Superior temporal gyrus (tissue), 1 donor: ENCODE measurements around the gene DDN.
A peak's percentile ranks its signal among the peaks of the same experiment; 100 is the strongest.

Experiments used
- DNase-seq: peaks from one replicate; pipeline ENCODE4 v3.0.0-alpha.2; 2016; ENCODE audit errors: extremely low spot score

Gene DDN

DNA sequence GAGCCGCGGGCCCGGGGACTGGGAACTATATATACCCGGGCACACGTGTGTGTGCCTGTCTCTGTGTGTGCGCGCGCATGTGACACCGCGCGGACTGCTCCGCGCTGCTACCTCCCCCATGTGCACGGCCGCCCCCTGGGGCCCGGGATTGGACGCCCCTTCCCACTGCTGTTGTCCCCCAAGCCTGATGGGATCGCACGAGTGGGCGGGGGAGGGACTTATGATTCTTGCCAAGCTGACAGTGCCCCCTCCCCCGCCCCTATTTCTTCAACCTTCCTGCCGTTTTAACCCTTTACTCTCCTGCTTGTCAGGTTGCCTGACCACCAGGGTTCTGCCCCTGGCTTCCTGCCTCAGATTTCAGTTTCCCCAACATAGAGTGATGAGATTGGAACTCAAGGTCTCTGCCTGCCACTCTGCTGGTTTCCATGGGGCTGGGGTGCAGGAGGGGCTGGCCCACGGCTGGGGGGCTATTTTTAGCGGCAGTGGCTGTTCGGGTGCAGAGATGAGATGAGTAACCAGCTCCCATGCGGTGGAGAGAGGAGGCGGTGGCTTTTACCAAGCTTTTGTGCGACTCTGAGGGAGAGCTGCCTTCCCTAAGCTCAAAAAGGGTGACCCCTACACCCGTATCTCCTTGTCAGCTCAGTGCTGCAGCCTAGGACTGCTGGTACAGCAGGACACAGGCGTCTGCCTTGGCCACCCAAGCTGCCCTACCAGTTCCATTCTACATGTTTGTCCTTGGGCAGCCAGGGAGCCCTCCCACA, at the start of gene DDN:
TSS of gene DDN (minus strand) at position 5 of the 761 bp plus-strand sequence. CDS start 88 bp downstream, outside the sequence.
- peak; percentile 55 for DNase-seq

DNA sequence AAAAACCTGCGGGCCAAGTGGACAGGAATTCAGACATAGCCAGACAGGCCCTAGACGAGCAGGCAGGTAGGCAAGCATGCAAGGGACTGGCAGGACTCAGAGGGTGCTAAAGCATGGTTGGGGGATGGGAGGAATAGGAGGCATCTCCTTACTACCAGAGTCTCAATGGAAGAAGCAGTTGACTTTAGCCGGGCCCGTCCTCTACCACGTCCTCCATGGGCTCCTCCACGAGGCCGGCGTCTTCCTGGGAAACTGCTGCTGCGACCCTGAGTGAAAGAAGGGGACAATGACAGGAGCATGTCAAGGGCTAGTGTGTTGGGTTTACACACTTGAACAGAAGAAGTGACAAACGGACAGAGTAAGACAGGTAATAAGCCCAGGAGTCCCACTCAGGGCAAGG, 49.8 kb upstream of the DDN start:
- no peak for DNase-seq

DNA sequence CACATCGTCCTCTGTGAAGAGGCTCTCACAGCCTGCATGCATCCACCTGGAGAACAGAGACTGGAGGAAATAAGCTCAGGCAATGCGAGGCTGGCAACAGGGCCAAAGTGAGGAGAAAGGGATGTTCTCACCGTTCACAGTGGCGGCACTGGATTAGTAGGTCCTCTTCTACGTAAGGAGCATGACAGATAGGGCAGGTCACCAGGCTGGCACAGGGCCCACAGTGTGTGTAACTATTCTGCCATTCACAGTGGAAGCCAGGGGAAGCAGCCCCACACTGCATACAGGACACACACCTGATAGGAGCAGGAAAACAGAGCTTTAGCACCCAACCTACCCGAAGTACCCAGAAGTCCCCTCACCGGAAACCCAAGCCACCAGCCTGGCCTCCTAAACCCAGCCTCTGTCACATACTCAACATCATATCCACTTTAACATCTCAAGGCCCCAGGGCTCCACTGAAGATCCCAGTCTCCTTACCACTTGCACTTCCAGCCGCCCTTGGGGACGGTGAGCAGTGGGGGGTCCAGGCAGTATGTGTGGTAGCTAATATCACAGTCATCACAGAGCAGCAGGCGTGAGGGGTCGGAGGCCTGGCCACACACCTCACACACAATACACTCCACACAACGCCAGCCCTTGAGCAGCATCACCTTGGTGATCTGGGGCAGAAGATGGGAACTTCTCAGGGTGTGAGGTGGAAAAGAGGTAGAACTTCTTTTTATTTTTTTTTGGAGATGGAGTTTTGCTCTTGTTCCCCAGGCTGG, 47.1 kb upstream of the DDN start:
- no peak for DNase-seq

DNA sequence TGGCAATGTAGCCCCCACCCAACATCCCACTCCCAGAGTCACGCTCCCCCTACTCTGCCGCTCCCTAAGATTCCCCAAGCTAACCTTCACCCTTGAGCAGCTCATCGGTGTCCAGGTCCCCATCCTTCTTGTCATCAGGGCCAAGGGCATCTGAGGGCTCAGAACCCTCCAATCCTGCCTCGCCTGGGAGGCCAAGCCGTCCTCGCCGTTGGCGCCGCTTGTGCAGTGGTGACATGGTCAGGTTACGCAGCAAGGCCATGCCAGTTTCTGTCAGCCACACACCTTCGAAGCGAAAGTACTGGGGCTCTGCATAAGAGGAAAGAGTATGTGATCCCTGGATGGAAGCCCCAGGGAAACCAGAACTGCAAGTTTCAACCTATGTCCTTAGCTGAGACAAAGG, 45.5 kb upstream of the DDN start:
- DNase-seq = no peak

DNA sequence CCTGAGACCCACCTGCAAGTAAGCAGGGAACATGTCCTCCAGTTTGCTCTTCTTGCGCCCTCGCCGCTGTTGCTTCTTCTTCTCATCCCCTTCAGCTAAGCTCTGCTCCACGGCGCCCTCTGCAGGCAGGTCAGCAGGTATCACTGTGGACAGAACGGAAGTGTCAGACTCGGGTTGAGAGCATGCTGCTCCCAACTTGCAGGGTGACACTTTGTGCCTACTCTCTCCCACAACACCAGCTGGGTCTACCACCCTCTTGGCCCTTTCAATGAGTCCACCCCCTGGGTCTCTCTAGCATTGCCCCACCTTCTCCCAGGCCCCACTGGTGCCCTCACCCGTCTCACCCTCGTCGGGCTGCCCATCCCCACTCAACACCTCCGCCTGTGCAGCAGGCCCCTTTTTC, 44.7 kb upstream of the DDN start:
- DNase-seq = peak; percentile 43

DNA sequence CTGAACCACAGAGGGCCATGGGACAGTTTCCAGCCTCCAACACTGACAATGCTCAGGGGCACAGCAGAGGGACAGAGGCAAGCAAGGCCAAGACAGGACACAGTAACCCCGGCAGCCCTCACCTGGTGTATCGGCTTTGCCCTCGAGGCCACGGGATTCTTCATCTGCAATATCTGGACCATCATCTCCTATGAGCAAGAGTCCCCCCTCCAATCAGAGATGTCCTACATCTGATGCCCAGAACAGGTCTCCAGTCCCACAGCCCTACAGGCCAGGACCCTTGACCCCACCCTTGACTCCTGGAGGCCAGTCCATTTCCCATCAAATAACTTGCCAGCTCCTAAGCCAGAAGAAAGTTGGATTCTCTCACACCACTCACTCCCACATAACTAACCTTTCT, 44.1 kb upstream of the DDN start:
- no peak for DNase-seq

DNA sequence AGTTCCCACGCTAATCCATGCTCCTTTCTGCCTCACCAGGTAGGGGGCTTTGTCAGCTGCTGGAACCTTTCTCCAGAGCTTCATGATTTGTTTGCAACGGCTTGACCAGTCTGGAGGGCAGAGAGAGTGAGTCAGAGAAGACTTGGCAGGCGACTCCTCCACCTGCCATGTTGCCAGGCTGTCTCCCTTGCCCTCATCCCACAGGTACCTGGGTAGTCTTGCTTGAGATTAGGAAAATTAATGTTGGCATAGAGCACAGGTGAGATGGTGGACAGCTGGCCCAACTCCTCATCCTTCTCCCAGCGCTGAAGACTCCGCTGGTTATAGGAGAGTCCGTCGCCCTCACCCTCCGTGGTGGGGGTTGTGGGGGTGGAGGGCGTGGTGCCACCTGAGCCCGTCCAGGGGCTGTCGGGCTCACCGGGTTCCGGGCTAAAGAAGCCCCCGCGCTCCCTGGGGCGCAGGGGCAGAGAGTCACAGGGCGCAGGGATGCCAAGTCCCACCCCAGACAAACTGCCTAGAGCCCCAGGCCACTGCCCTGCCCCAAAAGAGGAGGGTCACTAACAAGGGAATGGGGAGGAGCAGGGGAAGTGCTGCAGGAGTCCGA, 42.8 kb upstream of the DDN start:
- DNase-seq = no peak

DNA sequence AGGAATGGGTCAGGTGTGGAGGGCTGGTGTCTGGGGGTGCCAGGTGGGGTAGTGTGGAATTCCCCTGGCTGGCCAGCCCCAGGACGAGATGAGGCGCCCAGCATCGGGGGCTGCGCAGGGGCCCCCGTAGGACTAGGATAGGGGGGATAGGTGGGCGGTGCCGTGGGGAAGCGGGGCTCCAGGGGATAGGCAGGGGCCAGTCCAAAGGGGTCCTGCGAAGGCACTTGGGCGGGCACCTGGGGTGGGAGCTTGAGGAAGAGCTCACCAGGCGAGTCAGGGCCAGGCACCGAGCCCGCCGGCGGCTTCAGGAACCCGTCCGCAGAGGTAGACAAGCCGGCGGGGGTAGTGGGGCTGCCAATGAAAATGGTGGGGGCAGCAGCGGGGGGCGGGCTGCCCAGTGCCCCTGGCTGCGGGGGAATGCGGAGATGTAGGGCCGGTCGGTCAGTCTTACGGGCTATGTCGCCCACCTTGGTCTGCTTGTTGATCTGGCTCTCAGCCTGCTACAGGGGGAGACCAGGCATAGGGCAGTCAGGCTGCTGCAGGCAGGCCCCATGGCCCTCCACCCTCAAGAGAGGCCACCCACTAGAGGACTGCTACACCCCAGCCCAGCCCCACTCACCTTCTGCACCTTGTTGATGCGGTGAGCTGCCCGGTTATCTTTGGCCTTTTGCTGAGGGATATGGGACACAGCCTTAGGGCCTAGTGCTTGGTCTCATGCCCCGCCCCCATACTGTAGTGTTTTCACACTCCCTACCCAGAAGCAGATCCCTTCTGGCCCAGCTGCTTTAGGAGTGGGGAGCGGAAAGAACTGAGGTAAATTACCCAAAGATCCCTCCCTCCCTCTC, 42.1 kb upstream of the DDN start:
- DNase-seq = no peak

DNA sequence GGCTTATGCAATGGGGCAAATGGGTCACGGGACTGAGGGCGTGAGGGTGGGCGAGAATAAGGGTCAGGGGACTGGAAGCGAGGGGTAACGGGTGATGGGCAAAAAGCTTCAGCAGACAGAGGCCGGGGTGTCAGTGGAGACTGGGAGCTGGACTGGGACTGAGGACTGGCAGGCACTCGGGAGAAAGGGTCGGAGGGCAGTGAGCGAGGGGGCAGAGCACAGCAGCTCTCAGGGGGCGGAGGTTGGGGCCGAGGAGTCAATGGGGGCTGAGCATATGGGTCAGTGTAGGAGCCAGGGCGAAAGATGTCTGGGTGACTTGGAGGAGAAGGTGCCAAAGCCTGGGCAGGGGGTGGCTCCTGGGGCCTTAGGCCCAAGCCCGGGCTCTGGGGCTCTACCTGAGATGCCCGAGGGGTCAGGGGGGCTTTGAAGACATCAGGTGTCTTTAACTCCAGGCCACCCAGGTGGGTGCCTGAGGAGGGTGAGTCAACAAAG, 41.2 kb upstream of the DDN start:
- DNase-seq = no peak

DNA sequence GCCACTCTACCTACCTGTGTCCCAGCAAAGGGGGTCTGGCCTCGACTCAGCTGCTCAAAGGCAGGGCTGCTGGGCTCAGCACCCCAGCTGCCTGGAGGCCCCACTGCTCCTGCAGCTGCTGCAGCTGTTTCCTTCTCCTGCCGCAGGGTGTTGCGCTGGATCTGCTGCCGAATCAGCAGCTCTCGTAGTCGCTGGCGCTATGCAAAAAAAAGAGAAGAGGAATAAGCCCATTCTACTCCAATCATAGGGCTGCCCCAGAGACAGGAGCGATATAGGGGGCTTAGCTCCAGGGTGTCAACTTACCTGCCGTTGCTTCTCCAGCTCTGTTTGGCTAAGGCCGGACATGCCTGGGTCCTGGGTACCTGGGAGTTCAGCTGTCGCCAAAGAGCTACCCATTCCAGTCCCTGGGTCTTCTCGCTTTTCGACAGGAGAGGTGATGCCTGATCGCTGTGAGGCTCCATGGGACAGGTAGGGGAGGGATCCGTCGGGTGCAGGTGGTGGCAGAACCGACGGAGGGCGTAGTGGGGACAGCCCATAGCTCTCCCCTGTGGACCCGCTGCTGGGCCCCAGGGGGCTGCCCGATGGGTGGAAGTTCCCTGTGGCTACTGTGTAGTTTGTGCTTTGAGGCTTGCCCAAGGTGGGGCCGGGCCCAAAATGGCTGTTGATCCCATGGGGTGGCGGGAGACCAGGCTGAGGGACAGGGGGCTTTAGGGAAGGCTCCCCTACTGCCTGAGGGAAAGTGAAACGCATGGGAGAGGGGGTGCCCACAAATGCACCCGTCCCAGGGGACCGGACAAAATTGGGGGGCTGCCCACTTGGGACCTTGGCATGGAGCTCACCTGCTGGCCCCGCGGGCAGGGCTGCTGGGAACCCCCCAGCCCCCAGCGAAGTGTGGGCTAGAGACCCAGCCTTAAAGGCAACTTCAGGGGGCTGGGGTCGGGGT, 40.5 kb upstream of the DDN start:
- DNase-seq = no peak

DNA sequence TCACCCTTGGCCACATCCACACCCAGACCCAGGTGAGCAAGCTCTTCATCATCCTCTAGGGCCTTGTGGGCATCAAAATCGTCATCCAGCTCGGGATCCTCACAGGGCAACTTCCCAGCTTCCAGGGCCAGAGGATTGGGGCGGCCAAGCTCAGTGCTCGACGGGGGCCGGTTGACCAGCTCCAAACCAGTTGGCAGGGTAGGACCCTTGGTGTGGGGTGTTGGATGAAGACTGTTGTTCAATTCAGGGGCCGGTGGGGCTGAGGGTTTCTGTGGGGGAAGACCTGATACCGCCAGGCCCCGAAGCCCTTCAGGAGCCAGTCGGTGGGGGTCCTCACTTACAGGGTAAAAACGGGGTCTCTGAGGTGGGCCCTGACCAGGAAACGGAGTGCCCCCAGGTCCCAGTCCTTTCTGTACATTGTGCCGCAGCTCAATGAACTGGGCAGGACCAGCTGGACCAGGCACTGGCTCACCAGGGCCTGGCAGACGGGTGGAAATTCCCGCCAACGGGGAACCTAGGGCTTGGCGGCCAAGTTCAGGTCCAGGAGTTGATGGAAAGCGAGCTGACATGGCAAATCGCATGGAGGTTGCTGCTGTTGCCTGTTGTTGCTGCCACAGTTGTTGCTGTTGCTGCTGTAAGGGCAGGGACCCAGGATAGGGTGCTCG, 39.2 kb upstream of the DDN start:
- DNase-seq = no peak

DNA sequence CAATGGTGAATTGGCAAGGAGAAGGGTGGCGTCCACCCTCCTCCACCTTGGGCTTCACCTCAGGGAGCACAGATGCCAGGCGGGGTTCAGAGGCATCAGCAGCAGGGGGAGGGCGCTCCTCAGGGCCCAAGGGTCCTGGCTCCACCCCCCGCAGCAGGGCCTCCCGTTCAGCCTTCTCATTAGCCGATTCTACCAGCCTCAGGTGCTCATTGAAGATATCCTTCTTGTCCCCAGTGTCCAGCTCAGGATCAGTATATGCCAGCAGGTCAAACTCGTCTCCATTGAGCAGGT, 38.7 kb upstream of the DDN start:
- no peak for DNase-seq

DNA sequence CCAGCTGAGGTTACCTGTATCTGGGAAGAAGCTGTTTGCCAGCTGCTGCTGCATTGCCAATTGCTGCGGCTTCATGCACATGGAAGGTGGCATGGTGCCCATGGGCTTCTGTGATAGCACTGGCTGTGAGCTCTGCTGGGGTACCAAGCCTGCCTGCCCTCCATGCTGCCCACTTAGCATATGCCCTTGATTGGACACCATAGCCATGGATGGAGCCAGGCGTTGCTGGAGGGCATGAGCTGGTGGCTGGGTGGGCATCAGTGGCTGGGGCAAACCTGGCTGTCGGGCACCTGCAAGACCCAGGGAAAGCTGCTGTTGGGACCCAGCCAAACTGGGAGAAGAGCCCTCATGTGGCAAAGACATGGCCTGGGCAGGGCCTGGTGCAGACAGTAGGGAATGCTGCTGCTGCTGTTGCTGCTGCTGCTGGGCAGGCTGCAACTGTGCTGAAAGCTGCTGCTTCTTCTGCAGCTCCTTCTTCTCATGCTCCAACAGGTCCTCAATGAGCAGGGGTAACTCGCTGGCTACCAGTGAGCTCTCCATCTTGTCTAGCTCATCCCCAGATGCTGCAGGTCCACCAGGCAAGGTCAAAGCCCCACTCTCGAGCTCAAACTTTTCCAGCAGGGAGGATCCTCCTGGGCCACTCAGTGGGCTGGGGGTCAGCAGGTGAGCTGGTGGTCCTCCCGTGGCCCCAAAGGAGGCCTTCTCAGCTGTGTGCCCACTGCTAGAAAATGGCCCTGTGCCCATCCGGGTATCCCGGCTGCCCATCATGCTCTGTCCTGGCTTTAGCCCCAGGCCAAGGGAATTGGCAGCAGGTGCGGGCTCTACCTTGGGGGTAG, 38.2 kb upstream of the DDN start:
- DNase-seq = no peak

DNA sequence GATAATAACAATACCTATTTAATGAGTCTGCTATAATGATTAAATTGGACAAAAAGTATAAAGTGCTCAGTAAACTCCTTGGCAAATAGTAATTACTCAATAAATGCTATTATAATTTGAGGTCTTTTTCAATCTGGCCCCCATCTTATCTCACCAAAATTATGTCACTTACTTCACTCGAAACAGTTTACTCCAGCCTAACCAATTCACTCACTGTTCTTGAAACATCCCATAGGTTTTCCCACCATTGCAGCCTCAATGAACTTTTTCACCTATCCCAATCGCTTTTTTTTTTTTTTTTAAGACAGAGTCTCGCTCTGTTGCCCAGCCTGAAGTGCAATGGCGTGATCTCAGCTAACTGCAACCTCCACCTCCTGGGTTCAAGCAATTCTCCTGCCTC, 36.9 kb upstream of the DDN start:
- no peak for DNase-seq

DNA sequence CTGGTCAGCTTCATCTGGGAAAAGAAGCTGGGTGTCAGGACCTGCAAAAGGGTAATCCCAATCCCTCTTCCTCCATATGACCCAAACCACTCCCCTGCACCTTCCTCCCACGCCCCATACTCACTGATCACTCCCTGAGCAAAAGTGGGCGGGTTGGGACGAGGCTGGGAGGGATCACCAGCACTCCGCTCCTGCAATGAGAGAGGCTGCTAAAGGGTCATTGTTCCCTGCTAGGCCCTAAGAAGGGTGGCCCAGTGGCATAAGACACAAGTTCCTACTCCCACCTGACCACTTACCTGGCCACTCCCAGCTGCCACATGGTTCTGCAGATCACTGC, 35.1 kb upstream of the DDN start:
- no peak for DNase-seq

DNA sequence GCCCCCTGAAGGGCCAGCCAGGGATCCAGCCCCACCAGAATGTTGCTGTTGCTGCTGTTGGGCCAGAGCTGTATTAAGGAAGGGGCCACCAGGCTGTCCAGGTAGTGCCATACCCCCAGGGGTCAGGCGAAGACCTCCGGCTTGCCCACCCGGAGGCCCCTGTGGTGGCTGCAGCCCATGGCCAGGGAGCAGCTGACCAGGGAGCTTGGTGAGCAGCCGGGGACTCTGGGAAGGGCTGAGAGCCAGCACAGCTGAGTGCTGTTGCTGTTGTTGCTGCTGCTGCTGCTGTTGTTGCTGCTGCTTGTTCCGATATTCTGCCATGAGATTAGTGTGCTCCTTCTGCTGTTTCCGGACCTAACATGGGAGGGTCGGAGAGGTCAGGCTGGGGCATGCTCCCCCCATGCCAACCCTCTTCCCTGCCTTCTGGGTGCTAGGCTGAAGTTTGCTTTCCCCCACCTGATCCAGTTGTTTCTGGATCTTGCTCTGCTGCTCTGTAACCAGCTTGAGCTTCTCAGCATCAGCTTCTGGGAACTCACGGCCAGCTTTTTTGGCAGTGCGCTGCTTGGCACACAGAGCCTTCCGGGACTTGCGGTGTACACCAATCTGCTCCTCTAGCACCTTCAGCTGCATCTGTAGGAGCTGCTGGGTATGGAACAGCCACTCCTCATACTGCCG, 34.6 kb upstream of the DDN start:
- peak; percentile 25 for DNase-seq

DNA sequence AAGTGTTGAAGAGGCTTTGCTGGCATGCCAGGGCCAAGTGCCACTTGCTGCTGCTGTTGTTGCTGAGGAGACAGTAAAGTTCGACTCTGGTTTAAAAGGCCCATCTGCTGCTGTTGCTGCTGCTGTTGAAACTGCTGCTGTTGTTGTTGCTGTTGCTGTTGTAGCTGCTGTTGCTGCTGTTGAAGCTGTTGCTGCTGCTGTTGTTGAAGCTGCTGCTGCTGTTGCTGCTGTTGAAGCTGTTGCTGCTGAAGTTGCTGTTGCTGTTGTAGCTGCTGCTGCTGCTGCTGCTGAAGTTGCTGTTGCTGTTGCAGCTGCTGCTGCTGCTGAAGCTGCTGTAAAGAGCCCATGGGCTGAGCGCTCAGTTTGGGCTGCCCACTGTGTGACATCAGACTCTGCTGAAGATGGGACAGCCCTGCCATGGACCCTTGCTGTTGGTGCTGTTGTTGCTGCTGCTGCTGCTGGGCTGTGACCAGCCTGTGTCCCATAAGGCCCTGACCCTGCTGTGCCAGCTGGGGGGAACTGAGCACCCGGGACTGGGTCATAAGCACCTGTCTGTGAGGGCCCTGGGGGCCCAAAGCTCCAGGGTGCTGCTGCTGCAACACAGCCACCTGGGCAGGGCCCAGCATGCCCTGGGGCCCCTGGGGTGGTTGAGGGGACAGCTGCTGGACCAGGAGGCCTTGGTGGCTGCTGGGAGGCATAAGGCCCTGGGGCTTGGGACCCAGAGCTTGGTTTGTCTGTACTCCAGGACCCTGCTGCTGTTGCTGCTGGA, 33.7 kb upstream of the DDN start:
- DNase-seq = no peak

DNA sequence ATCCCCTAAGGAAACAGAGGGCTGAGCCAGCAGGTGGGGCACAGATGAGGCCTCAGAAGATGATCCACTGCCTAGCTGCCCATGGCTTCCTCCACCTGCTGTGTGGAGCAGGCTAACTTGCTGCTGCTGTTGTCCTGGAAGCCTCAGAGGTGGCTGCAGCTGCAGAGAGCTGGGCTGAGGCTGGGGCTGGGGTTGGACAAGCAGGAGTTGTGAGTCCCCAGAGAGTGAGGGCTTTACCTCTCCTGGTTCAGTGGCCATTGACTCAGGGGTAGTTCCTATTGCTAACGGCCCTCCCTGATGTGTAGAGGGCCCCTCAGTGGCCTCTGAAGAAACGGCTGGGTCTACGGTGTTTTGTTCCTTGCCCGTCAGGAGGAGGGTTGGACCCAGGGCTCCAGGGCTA, 33.1 kb upstream of the DDN start:
- DNase-seq = no peak
